H1 (cell line): Measurements from ENCODE around the gene DOCK6. TPM values are rescaled to one million over a fixed set of nuclear protein-coding genes. Genes with fewer than 3 reads are reported as not detected.

Source experiments
- HDAC2 ChIP-seq, 2 experiments: fragments of 300-600 bp in 1 of 2; sonication (generic) in 1 of 2; IDR thresholded peaks; 2 replicates each; pipeline ENCODE4 v1.6.1; 2011 to 2012; ENCODE audit warnings: low read depth in 2 of 2, low read length in 2 of 2, mild to moderate bottlenecking in 2 of 2, moderate library complexity in 2 of 2, borderline replicate concordance in 1 of 2, inconsistent platforms in 1 of 2
- polyA plus RNA-seq, 7 experiments: library from polyadenylated mRNA; depleted of rRNA in 3 of 7; stranded (reverse) in 5 of 7; unstranded in 2 of 7; fragments of >200 nt in 5 of 7; fragments of 200-250 nt in 2 of 7; gene quantifications; 1 replicate in 5 of 7; 2 replicates in 1 of 7; 4 replicates in 1 of 7; pipeline versions ENCODE4 v1.2.1 to v1.2.3, GENCODE V29; 2011 to 2013; ENCODE audit warnings: missing spikeins in 2 of 7, mixed read lengths in 2 of 7
- total RNA-seq: library from RNA; stranded (reverse); fragmentation: NEBNext Ultra II Directional; extraction: Animal tissue kit (Norgen Biotek cat#: 25700); gene quantifications from 2 replicates; pipeline ENCODE4 v1.2.1, GENCODE V29; 2021

The DOCK6 gene
- total and polyA plus RNA-seq, 2 of the 8 experiments (the other 6 are each of a cell fraction or from before 2014, with no cell fraction given): 25.5 to 54.7 TPM

GRCh38 chr19:11204076-11204602 lies 58.2 kb downstream of the DOCK6 start (continued):
- no peak for TF ChIP-seq HDAC2 (IDR thresholded peaks at IDR 0.05; ENCODE audit: borderline replicate concordance in 1 of 2, low read depth in 2 of 2, low read length in 2 of 2)
